HL-60 (cell line): ENCODE data around the gene SELP.

Experiments used
- CTCF ChIP-seq: IDR thresholded peaks from one replicate; pipeline ENCODE4 v1.5.1; 2011; ENCODE audit warnings: low read length, control low read depth, inconsistent platforms; ENCODE audit not compliant: insufficient read depth
- GABPA ChIP-seq: IDR thresholded peaks from 2 replicates; pipeline ENCODE4 v1.6.1; 2012; ENCODE audit warnings: low read depth

- TF ChIP-seq CTCF (no peak), GABPA (no peak)
These were observed 53.5 kb downstream of the SELP start for GRCh38 chr1:169576241-169576934.
